ENCODE data around the gene THBS2.

DNA sequence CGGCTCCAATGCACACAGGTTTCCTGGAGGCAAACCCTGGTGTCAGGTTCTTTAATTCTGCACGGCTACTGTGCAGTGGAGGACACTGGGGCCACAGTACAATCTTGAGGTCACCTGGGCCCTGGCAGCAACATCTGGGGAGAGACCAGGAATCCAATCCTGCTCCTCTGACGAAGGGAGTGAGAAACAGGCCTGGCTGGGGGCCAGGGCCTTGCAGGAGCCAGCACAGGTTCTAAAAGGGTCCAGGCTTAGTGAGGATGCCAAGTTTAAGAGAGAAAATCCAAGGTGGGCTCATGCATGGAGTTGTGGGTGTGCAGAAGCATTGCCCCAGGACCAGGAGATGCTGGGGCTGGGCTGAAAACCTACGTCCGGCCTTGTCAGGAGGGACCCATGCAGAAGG is 12.6 kb upstream of the THBS2 start:
- TF ChIP-seq NRF1 (IDR thresholded peaks at IDR 0.05; ENCODE audit: low read depth, low read length) = no peak
- no peak for TF ChIP-seq POLR2A (IDR thresholded peaks at IDR 0.05; ENCODE audit: control extremely low read depth in 1 of 2, low read depth in 2 of 2, low read length in 2 of 2)
- TF ChIP-seq, protein P1, sequence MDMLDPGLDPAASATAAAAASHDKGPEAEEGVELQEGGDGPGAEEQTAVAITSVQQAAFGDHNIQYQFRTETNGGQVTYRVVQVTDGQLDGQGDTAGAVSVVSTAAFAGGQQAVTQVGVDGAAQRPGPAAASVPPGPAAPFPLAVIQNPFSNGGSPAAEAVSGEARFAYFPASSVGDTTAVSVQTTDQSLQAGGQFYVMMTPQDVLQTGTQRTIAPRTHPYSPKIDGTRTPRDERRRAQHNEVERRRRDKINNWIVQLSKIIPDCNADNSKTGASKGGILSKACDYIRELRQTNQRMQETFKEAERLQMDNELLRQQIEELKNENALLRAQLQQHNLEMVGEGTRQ (IDR thresholded peaks at IDR 0.05; ENCODE audit: low read length) = no peak
- TF ChIP-seq, protein P2, sequence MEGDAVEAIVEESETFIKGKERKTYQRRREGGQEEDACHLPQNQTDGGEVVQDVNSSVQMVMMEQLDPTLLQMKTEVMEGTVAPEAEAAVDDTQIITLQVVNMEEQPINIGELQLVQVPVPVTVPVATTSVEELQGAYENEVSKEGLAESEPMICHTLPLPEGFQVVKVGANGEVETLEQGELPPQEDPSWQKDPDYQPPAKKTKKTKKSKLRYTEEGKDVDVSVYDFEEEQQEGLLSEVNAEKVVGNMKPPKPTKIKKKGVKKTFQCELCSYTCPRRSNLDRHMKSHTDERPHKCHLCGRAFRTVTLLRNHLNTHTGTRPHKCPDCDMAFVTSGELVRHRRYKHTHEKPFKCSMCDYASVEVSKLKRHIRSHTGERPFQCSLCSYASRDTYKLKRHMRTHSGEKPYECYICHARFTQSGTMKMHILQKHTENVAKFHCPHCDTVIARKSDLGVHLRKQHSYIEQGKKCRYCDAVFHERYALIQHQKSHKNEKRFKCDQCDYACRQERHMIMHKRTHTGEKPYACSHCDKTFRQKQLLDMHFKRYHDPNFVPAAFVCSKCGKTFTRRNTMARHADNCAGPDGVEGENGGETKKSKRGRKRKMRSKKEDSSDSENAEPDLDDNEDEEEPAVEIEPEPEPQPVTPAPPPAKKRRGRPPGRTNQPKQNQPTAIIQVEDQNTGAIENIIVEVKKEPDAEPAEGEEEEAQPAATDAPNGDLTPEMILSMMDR (IDR thresholded peaks at IDR 0.05; ENCODE audit: control extremely low read depth in 1 of 3, insufficient read depth in 1 of 3, low read depth in 1 of 3, low read length in 3 of 3) = no peak
- TF ChIP-seq CHD1 (IDR thresholded peaks at IDR 0.05; ENCODE audit: low read depth, low read length) = no peak
- no peak for TF ChIP-seq CHD2 (IDR thresholded peaks at IDR 0.05; ENCODE audit: low read length)
- TF ChIP-seq JUN (IDR thresholded peaks at IDR 0.05; ENCODE audit: low read depth, low read length) = no peak
- no peak for TF ChIP-seq EP300 (IDR thresholded peaks at IDR 0.05; ENCODE audit: borderline replicate concordance in 1 of 2, low read depth in 2 of 2, low read length in 2 of 2)
- TF ChIP-seq POLR2AphosphoS5 (IDR thresholded peaks at IDR 0.05; ENCODE audit: low read depth, low read length) = no peak

All from H1 (cell line).